ENCODE results near the gene SPRR2E.
"Not testable (repeated sequence)": the region's sequence is repeated elsewhere in the genome, so short reads cannot be mapped to it uniquely, and the experiment has no call there.

SPRR2E gene

GRCh38 chr1:153133267-153133666 is 38.9 kb upstream of the SPRR2E start:
- H2BK120ac ChIP-seq (ENCODE audit: low read depth, low read length) = no peak overlapping the region
- H3K9ac ChIP-seq (ENCODE audit: low read length) = no peak overlapping the region
- H3K4ac ChIP-seq (ENCODE audit: low read depth in 1 of 2, low read length in 2 of 2) = no peak overlapping the region
- no peak overlapping the region for H2AK5ac ChIP-seq (ENCODE audit: low read length, severe bottlenecking)
- no peak overlapping the region for H3K23ac ChIP-seq (ENCODE audit: low read length in 2 of 2)
- H3K79me1 ChIP-seq (replicated peaks; ENCODE audit: low read length, poor library complexity, severe bottlenecking) = no peaks in the 10 kb centered on the region
- H3K27me3 ChIP-seq (ENCODE audit: control insufficient read depth in 1 of 2, insufficient read depth in 1 of 2, low read length in 2 of 2) = no peaks in the 10 kb centered on the region
- no peak overlapping the region for H2BK5ac ChIP-seq (ENCODE audit: low read depth, low read length, poor library complexity, severe bottlenecking)
- no peak overlapping the region for H3K14ac ChIP-seq (ENCODE audit: low read length in 2 of 2)
- no peak overlapping the region for H3K27ac ChIP-seq (ENCODE audit: low read length, poor library complexity, severe bottlenecking)
- no peak overlapping the region for H4K8ac ChIP-seq (ENCODE audit: low read length)
- no peak overlapping the region for H2BK12ac ChIP-seq (ENCODE audit: low read length in 2 of 2)
- H3K36me3 ChIP-seq (ENCODE audit: control insufficient read depth in 1 of 2, insufficient read depth in 2 of 2, low read depth in 1 of 2, low read length in 2 of 2) = no peaks in the 10 kb centered on the region
- DNase-seq = no peak
- H4K91ac ChIP-seq (ENCODE audit: low read length) = no peak overlapping the region
- H2AFZ ChIP-seq (ENCODE audit: low read depth, low read length) = no peak overlapping the region
- no peaks in the 10 kb centered on the region for H3K9me3 ChIP-seq (ENCODE audit: control insufficient read depth, low read length)
- no peak overlapping the region for H2BK15ac ChIP-seq (ENCODE audit: low read depth, poor library complexity, severe bottlenecking)
- H3K4me1 ChIP-seq (ENCODE audit: control insufficient read depth, insufficient read depth, low read depth, low read length) = no peaks in the 10 kb centered on the region
- no peak overlapping the region for H3K18ac ChIP-seq (ENCODE audit: low read depth in 1 of 2, low read length in 2 of 2)
- H3K4me3 ChIP-seq (ENCODE audit: insufficient read depth in 1 of 2, low read depth in 1 of 2, low read length in 2 of 2) = no peak overlapping the region
- 75% methylated on average over 1 of the region's 1 CpG for WGBS
- H3K4me2 ChIP-seq (ENCODE audit: low read length, poor library complexity, severe bottlenecking) = no peak overlapping the region

DNA sequence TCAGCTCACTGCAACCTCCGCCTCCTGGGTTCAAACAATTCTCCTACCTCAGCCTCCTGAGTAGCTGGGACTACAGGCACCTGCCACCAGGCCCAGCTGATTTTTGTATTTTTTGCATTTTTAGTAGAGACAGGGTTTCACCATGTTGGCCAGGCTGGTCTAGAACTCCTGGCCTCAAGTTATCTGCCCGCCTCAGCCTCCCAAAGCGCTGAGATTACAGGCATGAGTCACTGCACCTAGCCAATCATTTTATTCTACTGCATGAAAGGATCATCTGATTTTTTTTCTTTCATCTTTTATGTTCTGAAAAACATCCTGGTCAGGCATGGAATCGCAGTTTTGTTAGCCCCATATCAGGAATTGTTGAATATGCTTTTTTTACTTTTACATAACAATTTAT is 34.4 kb upstream of the SPRR2E start:
- H2AK5ac ChIP-seq (ENCODE audit: low read length, severe bottlenecking); H3K27me3 ChIP-seq (ENCODE audit: control insufficient read depth in 1 of 2, insufficient read depth in 1 of 2, low read length in 2 of 2); H3K4ac ChIP-seq (ENCODE audit: low read depth in 1 of 2, low read length in 2 of 2); H2BK120ac ChIP-seq (ENCODE audit: low read depth, low read length); H2BK15ac ChIP-seq (ENCODE audit: low read depth, poor library complexity, severe bottlenecking); H3K4me3 ChIP-seq (ENCODE audit: insufficient read depth in 1 of 2, low read depth in 1 of 2, low read length in 2 of 2); H4K8ac ChIP-seq (ENCODE audit: low read length); H3K9me3 ChIP-seq (ENCODE audit: control insufficient read depth, low read length); H3K9ac ChIP-seq (ENCODE audit: low read length); DNase-seq; H4K91ac ChIP-seq (ENCODE audit: low read length); H3K4me2 ChIP-seq (ENCODE audit: low read length, poor library complexity, severe bottlenecking); H2BK12ac ChIP-seq (ENCODE audit: low read length in 2 of 2); H3K14ac ChIP-seq (ENCODE audit: low read length in 2 of 2); H3K23ac ChIP-seq (ENCODE audit: low read length in 2 of 2); H3K4me1 ChIP-seq (ENCODE audit: control insufficient read depth, insufficient read depth, low read depth, low read length); H3K79me1 ChIP-seq (replicated peaks; ENCODE audit: low read length, poor library complexity, severe bottlenecking); H3K18ac ChIP-seq (ENCODE audit: low read depth in 1 of 2, low read length in 2 of 2); H2BK5ac ChIP-seq (ENCODE audit: low read depth, low read length, poor library complexity, severe bottlenecking); H3K27ac ChIP-seq (ENCODE audit: low read length, poor library complexity, severe bottlenecking); H2AFZ ChIP-seq (ENCODE audit: low read depth, low read length); H3K36me3 ChIP-seq (ENCODE audit: control insufficient read depth in 1 of 2, insufficient read depth in 2 of 2, low read depth in 1 of 2, low read length in 2 of 2): not testable (repeated sequence)
- WGBS = 89% methylated on average over 3 of the region's 4 CpGs

DNA sequence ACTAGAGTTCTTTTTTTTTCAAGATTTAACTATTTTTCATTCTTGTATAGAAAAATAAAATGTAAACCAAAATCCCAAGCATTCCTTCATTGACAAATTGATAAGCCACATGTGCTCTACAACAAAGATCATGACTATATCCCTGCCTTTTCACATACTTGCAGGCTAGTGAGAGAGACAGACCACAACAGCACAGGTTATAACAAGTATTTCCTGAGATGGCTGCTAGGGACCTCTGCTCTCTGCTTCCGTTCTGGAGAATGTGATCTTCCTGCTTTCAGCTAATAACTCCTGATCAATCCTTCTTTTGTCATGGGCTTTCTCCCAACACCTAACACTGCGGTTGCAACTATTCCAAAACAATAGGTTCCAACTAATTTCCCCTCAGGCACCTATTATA is 33.0 kb upstream of the SPRR2E start:
- no peak overlapping the region for H3K27ac ChIP-seq (ENCODE audit: low read length, poor library complexity, severe bottlenecking)
- H2BK15ac ChIP-seq (ENCODE audit: low read depth, poor library complexity, severe bottlenecking) = no peak overlapping the region
- no peak overlapping the region for H4K91ac ChIP-seq (ENCODE audit: low read length)
- H3K4me2 ChIP-seq (ENCODE audit: low read length, poor library complexity, severe bottlenecking) = no peak overlapping the region
- no peaks in the 10 kb centered on the region for H3K36me3 ChIP-seq (ENCODE audit: control insufficient read depth in 1 of 2, insufficient read depth in 2 of 2, low read depth in 1 of 2, low read length in 2 of 2)
- no peaks in the 10 kb centered on the region for H3K79me1 ChIP-seq (replicated peaks; ENCODE audit: low read length, poor library complexity, severe bottlenecking)
- H2AK5ac ChIP-seq (ENCODE audit: low read length, severe bottlenecking) = no peak overlapping the region
- H4K8ac ChIP-seq (ENCODE audit: low read length) = no peak overlapping the region
- H2BK5ac ChIP-seq (ENCODE audit: low read depth, low read length, poor library complexity, severe bottlenecking) = no peak overlapping the region
- H3K9ac ChIP-seq (ENCODE audit: low read length) = no peak overlapping the region
- no peak overlapping the region for H3K23ac ChIP-seq (ENCODE audit: low read length in 2 of 2)
- 43% methylated on average over 2 of the region's 2 CpGs for WGBS
- H3K4ac ChIP-seq (ENCODE audit: low read depth in 1 of 2, low read length in 2 of 2) = no peak overlapping the region
- H3K18ac ChIP-seq (ENCODE audit: low read depth in 1 of 2, low read length in 2 of 2) = no peak overlapping the region
- H3K14ac ChIP-seq (ENCODE audit: low read length in 2 of 2) = no peak overlapping the region
- no peaks in the 10 kb centered on the region for H3K4me1 ChIP-seq (ENCODE audit: control insufficient read depth, insufficient read depth, low read depth, low read length)
- H3K4me3 ChIP-seq (ENCODE audit: insufficient read depth in 1 of 2, low read depth in 1 of 2, low read length in 2 of 2) = no peak overlapping the region
- DNase-seq = no peak
- no peak overlapping the region for H2BK12ac ChIP-seq (ENCODE audit: low read length in 2 of 2)
- H3K9me3 ChIP-seq (ENCODE audit: control insufficient read depth, low read length) = no peaks in the 10 kb centered on the region
- H3K27me3 ChIP-seq (ENCODE audit: control insufficient read depth in 1 of 2, insufficient read depth in 1 of 2, low read length in 2 of 2) = no peaks in the 10 kb centered on the region
- H2BK120ac ChIP-seq (ENCODE audit: low read depth, low read length) = no peak overlapping the region
- no peak overlapping the region for H2AFZ ChIP-seq (ENCODE audit: low read depth, low read length)

- no peak overlapping the region for H3K18ac ChIP-seq (ENCODE audit: low read depth in 1 of 2, low read length in 2 of 2)
- no peaks in the 10 kb centered on the region for H3K36me3 ChIP-seq (ENCODE audit: control insufficient read depth in 1 of 2, insufficient read depth in 2 of 2, low read depth in 1 of 2, low read length in 2 of 2)
- no peaks in the 10 kb centered on the region for H3K79me1 ChIP-seq (replicated peaks; ENCODE audit: low read length, poor library complexity, severe bottlenecking)
- H2BK12ac ChIP-seq (ENCODE audit: low read length in 2 of 2) = no peak overlapping the region
- H3K4me3 ChIP-seq (ENCODE audit: insufficient read depth in 1 of 2, low read depth in 1 of 2, low read length in 2 of 2) = no peak overlapping the region
- no peak overlapping the region for H4K91ac ChIP-seq (ENCODE audit: low read length)
- H3K4me2 ChIP-seq (ENCODE audit: low read length, poor library complexity, severe bottlenecking) = no peak overlapping the region
- H2BK5ac ChIP-seq (ENCODE audit: low read depth, low read length, poor library complexity, severe bottlenecking) = no peak overlapping the region
- H2AK5ac ChIP-seq (ENCODE audit: low read length, severe bottlenecking) = no peak overlapping the region
- no peak for DNase-seq
- H2AFZ ChIP-seq (ENCODE audit: low read depth, low read length) = no peak overlapping the region
- no peak overlapping the region for H4K8ac ChIP-seq (ENCODE audit: low read length)
- H3K9me3 ChIP-seq (ENCODE audit: control insufficient read depth, low read length) = no peaks in the 10 kb centered on the region
- no peaks in the 10 kb centered on the region for H3K27me3 ChIP-seq (ENCODE audit: control insufficient read depth in 1 of 2, insufficient read depth in 1 of 2, low read length in 2 of 2)
- no peak overlapping the region for H2BK120ac ChIP-seq (ENCODE audit: low read depth, low read length)
- H2BK15ac ChIP-seq (ENCODE audit: low read depth, poor library complexity, severe bottlenecking) = no peak overlapping the region
- no peaks in the 10 kb centered on the region for H3K4me1 ChIP-seq (ENCODE audit: control insufficient read depth, insufficient read depth, low read depth, low read length)
- WGBS = 80% methylated on average over 1 of the region's 1 CpG
- H3K4ac ChIP-seq (ENCODE audit: low read depth in 1 of 2, low read length in 2 of 2) = no peak overlapping the region
- H3K9ac ChIP-seq (ENCODE audit: low read length) = no peak overlapping the region
- H3K14ac ChIP-seq (ENCODE audit: low read length in 2 of 2) = no peak overlapping the region
- H3K27ac ChIP-seq (ENCODE audit: low read length, poor library complexity, severe bottlenecking) = no peak overlapping the region
- no peak overlapping the region for H3K23ac ChIP-seq (ENCODE audit: low read length in 2 of 2)
Observed at GRCh38 chr1:153125536-153125935, 31.2 kb upstream of the SPRR2E start.

All from mesenchymal stem cell (in vitro differentiated cells and primary cell).